PFSK-1 (cell line): ENCODE measurements around the gene GSC2.

ENCODE experiments used
- FOXP2 ChIP-seq: optimal IDR thresholded peaks from 2 replicates; pipeline ENCODE3; 2011; ENCODE audit warnings: borderline replicate concordance, control low read depth, inconsistent platforms; ENCODE audit not compliant: insufficient read depth; ENCODE audit errors: extremely low read length, extremely low read depth
- POLR2AphosphoS5 ChIP-seq: IDR thresholded peaks from 2 replicates; pipeline ENCODE4 v1.6.1; 2012; ENCODE audit warnings: low read depth, mild to moderate bottlenecking, control low read depth, low read length, moderate library complexity
- SIN3A ChIP-seq: IDR thresholded peaks from 2 replicates; pipeline ENCODE4 v1.6.1; 2012; ENCODE audit warnings: mild to moderate bottlenecking, low read length, moderate library complexity, borderline replicate concordance; ENCODE audit not compliant: insufficient read depth
- TAF1 ChIP-seq: IDR thresholded peaks from 2 replicates; pipeline ENCODE4 v1.6.1; 2012; ENCODE audit warnings: low read length, control low read depth, borderline replicate concordance; ENCODE audit not compliant: insufficient read depth
- TF ChIP-seq, protein P1 (sequence below), 2 experiments: IDR thresholded peaks; 2 replicates each; pipeline versions ENCODE4 v1.6.1 to v1.8.0; 2011 to 2012; ENCODE audit warnings: low read depth in 2 of 2, low read length in 2 of 2, control low read depth in 1 of 2, inconsistent platforms in 1 of 2, mild to moderate bottlenecking in 1 of 2, moderate library complexity in 1 of 2; ENCODE audit not compliant: insufficient read depth in 1 of 2

The GSC2 gene

DNA sequence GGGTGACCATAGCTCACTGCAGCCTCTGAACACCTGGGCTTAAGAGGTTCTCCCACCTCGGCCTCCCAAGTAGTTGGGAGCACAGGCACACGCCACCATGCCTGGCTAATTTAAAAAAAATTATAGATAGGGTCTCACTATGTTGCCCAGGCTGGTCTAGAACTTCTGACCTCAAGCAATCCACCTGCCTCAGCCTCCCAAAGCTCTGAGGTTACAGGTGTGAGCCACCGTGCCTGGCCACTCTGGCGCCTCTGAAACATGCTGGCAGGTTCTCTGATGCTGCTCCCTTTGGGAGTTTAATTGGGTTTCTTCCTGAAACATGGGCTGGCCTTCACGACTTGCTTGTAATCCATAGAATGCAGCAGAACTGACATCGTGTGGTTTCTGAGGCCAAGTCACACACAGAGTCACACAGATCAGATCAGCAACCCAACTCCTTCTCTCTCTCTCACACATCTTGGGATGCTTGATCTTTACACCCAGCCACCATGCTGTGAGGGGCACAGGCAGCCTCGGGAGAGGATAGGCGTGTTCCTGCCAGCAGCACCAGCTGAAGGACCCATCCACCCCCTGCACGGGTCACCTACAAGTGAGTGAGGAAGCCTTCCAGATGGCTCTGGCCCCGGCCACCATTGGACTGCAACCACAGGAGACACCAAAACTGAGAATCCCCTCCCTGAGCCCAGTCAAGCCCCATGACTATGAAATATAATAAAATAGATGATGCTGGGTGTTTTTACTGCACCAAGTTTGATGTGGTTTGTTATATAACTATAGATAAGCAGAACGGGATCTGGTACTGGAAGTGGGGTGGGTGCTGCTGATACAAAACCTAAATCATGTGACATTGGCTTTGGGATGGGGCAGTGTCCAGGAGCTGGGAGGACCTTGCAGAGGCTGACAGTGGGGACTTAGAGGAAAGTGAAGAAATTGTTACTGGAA is 3.1 kb upstream of the GSC2 start:
- TF ChIP-seq TAF1, result no peak
- no peak for TF ChIP-seq FOXP2
- TF ChIP-seq POLR2AphosphoS5, result no peak
- TF ChIP-seq, protein P1, sequence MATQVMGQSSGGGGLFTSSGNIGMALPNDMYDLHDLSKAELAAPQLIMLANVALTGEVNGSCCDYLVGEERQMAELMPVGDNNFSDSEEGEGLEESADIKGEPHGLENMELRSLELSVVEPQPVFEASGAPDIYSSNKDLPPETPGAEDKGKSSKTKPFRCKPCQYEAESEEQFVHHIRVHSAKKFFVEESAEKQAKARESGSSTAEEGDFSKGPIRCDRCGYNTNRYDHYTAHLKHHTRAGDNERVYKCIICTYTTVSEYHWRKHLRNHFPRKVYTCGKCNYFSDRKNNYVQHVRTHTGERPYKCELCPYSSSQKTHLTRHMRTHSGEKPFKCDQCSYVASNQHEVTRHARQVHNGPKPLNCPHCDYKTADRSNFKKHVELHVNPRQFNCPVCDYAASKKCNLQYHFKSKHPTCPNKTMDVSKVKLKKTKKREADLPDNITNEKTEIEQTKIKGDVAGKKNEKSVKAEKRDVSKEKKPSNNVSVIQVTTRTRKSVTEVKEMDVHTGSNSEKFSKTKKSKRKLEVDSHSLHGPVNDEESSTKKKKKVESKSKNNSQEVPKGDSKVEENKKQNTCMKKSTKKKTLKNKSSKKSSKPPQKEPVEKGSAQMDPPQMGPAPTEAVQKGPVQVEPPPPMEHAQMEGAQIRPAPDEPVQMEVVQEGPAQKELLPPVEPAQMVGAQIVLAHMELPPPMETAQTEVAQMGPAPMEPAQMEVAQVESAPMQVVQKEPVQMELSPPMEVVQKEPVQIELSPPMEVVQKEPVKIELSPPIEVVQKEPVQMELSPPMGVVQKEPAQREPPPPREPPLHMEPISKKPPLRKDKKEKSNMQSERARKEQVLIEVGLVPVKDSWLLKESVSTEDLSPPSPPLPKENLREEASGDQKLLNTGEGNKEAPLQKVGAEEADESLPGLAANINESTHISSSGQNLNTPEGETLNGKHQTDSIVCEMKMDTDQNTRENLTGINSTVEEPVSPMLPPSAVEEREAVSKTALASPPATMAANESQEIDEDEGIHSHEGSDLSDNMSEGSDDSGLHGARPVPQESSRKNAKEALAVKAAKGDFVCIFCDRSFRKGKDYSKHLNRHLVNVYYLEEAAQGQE (IDR thresholded peaks at IDR 0.05; ENCODE audit: insufficient read depth in 1 of 2, low read depth in 2 of 2, low read length in 2 of 2), result no peak

DNA sequence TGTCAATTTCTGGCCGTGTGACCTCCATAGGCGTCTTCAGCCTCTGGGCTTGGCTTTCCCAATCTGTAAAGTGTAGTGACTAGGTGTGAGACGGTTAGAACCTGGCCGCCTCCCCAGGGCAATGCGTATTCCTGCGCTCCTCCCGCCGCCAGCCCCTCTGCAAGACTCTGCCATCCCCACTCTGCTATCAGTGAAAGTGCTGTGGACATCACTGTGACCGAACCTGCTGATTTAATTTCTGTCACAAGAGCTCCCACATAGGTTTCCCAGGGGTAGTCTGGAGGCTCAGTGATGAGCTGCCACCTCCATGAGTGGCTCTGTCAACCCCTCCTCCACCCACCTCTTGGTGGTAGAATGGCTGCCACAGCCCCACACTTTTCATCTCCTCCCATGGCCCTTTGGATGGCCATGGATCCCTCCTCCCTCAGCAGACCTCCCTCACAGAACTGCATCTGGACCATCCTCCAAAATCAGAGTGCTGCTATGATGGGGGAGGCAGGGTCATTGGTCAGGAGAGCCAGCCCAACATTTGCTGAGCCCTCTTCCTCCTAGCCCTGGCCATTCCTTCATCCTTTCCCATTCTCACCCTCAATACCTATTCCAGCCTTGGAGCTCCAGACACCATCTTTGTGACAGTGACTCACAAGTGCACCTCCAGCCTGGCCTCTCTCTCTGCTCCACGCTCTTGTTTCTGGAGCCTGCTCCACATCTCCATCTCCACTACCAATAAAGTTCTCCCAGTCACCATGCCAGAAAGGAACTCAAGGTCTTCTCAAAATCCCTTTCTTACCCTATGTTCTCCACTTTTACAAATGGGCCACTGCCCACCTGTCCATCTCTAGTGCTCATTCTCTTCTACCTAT is 1.5 kb upstream of the GSC2 start:
- TF ChIP-seq FOXP2 (no peak), POLR2AphosphoS5 (no peak), SIN3A (no peak)
- TF ChIP-seq, protein P1 (IDR thresholded peaks at IDR 0.05; ENCODE audit: insufficient read depth in 1 of 2, low read depth in 2 of 2, low read length in 2 of 2), result no peak

DNA sequence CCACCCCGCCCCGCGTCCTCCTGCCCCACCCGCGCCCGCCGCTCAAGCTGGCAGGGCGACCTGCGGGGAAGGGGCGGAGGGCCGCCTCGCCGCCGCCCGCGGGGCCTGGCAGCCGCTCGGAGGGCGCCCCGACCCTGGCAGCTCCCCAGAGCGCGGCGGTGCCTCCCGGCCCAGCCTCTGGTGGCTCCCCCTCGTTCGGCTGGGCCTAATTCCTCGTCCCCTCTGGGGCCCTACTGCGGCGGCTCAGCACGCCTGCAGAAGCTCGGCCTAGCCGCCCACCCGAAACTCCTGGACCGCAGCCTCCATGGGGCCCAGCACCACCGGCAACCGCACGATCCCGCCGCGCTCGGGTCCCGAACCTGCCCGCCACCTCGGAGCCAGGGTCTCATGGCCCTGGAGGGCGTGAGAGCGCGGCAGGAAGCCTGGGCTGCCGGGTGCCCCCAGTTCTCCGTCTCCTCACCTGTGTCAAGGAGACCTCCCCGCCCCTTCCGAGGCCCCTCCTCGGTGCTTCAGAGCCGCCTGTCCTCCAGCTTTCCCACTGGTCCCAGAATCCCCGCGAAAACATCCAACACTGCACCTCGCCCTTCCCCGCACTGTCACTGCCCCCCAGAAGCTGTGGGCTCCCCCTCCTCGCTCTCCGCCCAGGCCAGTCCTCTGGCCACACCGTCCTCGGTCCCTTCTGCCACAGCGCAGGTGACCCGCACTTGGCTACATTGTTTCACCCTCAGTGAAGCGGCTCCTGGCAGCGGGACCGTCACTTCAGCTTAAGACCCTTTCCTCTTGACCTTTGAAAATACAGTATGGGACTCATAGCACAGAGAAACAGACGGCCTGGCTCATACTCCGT is 613 bp upstream of the GSC2 start:
- TF ChIP-seq TAF1 (no peak), POLR2AphosphoS5 (no peak), SIN3A (no peak), FOXP2 (no peak)
- TF ChIP-seq, protein P1 (IDR thresholded peaks at IDR 0.05; ENCODE audit: insufficient read depth in 1 of 2, low read depth in 2 of 2, low read length in 2 of 2), result no peak

DNA sequence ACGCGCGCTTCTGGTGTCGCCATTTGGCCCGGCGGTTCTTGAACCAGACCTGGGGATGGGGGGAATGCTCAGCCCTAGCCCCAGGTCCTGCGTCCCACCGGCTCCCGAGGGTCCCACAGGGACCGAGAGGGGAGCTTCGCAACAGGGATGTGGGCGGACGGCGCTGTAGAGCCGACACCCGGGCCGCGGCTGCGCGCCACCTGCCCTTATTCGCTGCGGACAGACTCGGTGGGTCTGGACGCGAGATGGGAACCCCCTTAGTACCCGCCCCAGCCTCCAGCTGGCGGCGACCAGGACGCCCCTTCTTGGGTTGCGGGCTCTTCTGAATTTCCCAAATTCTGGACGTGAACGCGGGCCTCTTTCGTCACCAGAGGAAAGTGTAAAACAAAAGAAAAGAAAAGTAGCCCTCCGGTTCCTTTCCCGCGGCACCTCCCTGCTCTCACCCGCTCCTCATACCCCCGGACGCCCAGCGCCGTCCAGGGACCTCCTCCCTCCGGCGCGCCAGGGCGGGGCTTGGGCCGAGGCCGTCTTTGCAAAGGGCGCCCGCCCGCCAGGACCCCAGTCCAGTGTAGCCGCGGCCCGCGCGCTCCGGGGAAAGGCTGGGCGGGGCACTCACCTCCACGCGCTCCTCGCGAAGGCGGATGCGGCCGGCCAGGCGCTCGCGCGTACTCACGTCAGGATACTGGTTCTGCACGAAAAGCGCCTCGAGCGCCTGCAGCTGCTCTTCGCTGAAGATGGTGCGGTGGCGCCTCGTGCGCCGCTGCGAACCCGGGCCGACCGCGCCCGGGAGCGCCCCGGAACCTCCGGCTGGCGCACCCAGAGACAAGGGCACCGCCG is 827 bp downstream of the GSC2 start:
- TF ChIP-seq TAF1 (no peak), FOXP2 (no peak), POLR2AphosphoS5 (no peak), SIN3A (no peak)
- TF ChIP-seq, protein P1 (IDR thresholded peaks at IDR 0.05; ENCODE audit: insufficient read depth in 1 of 2, low read depth in 2 of 2, low read length in 2 of 2), result no peak
